DMS114 treated with DMSO at 0.1 percent for 48 hours (cell line): Measurements from ENCODE around the gene EFNA4.

Experiments used
- DNase-seq: peaks from one replicate; lab custom pipeline; 2025; ENCODE audit not compliant: unreplicated experiment; lab: John Stamatoyannopoulos, UW

EFNA4 gene

GRCh38 chr1:155072531-155073289, 9.2 kb downstream of the EFNA4 start:
- DNase-seq: no peak

GRCh38 chr1:155073377-155074242, 10.1 kb downstream of the EFNA4 start:
- DNase-seq: no peak

GRCh38 chr1:155075535-155075934, 12.0 kb downstream of the EFNA4 start:
- DNase-seq: no peak

GRCh38 chr1:155076371-155076770, 12.8 kb downstream of the EFNA4 start:
- DNase-seq: no peak

GRCh38 chr1:155077346-155077745, 13.8 kb downstream of the EFNA4 start:
- no peak for DNase-seq

GRCh38 chr1:155077758-155078445, 14.4 kb downstream of the EFNA4 start:
- DNase-seq: no peak

- DNase-seq: peak; percentile 58
Measured at GRCh38 chr1:155078469-155079209, 15.1 kb downstream of the EFNA4 start, which contains the start of gene EFNA3. Gene EFNA3 (plus strand): TSS chr1:155078837. CDS start chr1:155078942, 105 bp downstream.

- no peak for DNase-seq
Measured at GRCh38 chr1:155079210-155079486, 15.6 kb downstream of the EFNA4 start.

GRCh38 chr1:155079487-155080311, 16.2 kb downstream of the EFNA4 start:
- DNase-seq: no peak

GRCh38 chr1:155080312-155081228, 17.0 kb downstream of the EFNA4 start:
- DNase-seq: no peak

- no peak for DNase-seq
Measured at GRCh38 chr1:155081472-155082300, 18.1 kb downstream of the EFNA4 start.

- no peak for DNase-seq
Measured at GRCh38 chr1:155082301-155083051, 18.9 kb downstream of the EFNA4 start.

GRCh38 chr1:155083052-155083541, 19.6 kb downstream of the EFNA4 start:
- no peak for DNase-seq

GRCh38 chr1:155083865-155084721, 20.6 kb downstream of the EFNA4 start:
- DNase-seq: peak; percentile 44

GRCh38 chr1:155084722-155085503, 21.4 kb downstream of the EFNA4 start:
- peak; percentile 99 for DNase-seq
